Breast epithelium (tissue), 3 donors: ENCODE measurements around the gene CDH6.

Experiments used
- CTCF ChIP-seq, 3 donors: fragments of 450-650 bp; IDR thresholded peaks; one replicate each; pipeline ENCODE4 v1.5.1; 2016 to 2017; ENCODE audit warnings: antibody characterized with exemption in 3 of 3, mild to moderate bottlenecking in 3 of 3, moderate library complexity in 3 of 3
- POLR2AphosphoS5 ChIP-seq, 3 donors: sonication (generic); formaldehyde crosslinking; IDR thresholded peaks; one replicate each; pipeline ENCODE4 v1.6.1; 2017; ENCODE audit warnings: antibody characterized with exemption in 3 of 3

- TF ChIP-seq POLR2AphosphoS5 (IDR thresholded peaks at IDR 0.05), result no peak
- no peak for TF ChIP-seq CTCF (IDR thresholded peaks at IDR 0.05)
Measured at GRCh38 chr5:31192442-31192841, 1.0 kb upstream of the CDH6 start.
